K562 (cell line): ENCODE data around the gene MYBPC3. TPM values are rescaled to one million over a fixed set of nuclear protein-coding genes. Genes with fewer than 3 reads are reported as not detected.

ENCODE experiments used
- CBFA2T2 ChIP-seq: fragments of 450-650 bp; conservative IDR thresholded peaks from 2 replicates; pipeline ENCODE4 v1.6.1; 2017; ENCODE audit warnings: mild to moderate bottlenecking
- CREB1 ChIP-seq, 2 experiments: sonication (generic) in 1 of 2; formaldehyde crosslinking in 1 of 2; IDR thresholded peaks; 2 replicates each; pipeline versions ENCODE4 v1.6.1 to v1.8.0; 2012 to 2022; ENCODE audit warnings: inconsistent platforms in 1 of 2, mild to moderate bottlenecking in 1 of 2, missing genetic modification reagents in 1 of 2, moderate library complexity in 1 of 2
- EP300 ChIP-seq: IDR thresholded peaks from 2 replicates; pipeline ENCODE4 v1.6.1; 2012; ENCODE audit warnings: low read length, improper control_type of control experiment
- FOXP1 ChIP-seq: sonication (generic); formaldehyde crosslinking; IDR thresholded peaks from 2 replicates; pipeline ENCODE4 v1.8.0; 2022; ENCODE audit warnings: mild to moderate bottlenecking, missing genetic modification reagents
- HCFC1 ChIP-seq: IDR thresholded peaks from 2 replicates; pipeline ENCODE4 v1.6.1; 2012; ENCODE audit warnings: low read depth, low read length, improper control_type of control experiment
- POLR2A ChIP-seq: fragments of 450-650 bp; conservative IDR thresholded peaks from 2 replicates; pipeline ENCODE4 v1.6.1; 2016
- PTTG1 ChIP-seq: fragments of 450-650 bp; IDR thresholded peaks from 2 replicates; pipeline ENCODE4 v1.6.1; 2016; ENCODE audit warnings: low read depth, mild to moderate bottlenecking, missing genetic modification characterization, missing compliant biosample characterization
- SNRNP70 ChIP-seq: fragments of 200-400 bp; formaldehyde crosslinking; optimal IDR thresholded peaks from 2 replicates; pipeline ENCODE3; 2017; ENCODE audit warnings: low read depth, low read length
- SRSF9 ChIP-seq: fragments of 200-400 bp; formaldehyde crosslinking; IDR thresholded peaks from 2 replicates; pipeline ENCODE4 v1.6.1; 2017; ENCODE audit warnings: low read depth, low read length, borderline replicate concordance
- ZFX ChIP-seq: sonication (generic); formaldehyde crosslinking; IDR thresholded peaks from 2 replicates; pipeline ENCODE4 v1.8.0; 2022; ENCODE audit warnings: mild to moderate bottlenecking, missing genetic modification reagents, moderate library complexity
- ZNF134 ChIP-seq: fragments of 250-450 bp; sonication (Bioruptor Pico); conservative IDR thresholded peaks from 2 replicates; pipeline ENCODE4 v1.4.0; 2020
- ZNF143 ChIP-seq: sonication (generic); formaldehyde crosslinking; IDR thresholded peaks from 2 replicates; pipeline ENCODE4 v1.9.0; 2022; ENCODE audit warnings: mild to moderate bottlenecking, missing genetic modification reagents
- ZNF197 ChIP-seq: fragments of 200-800 bp; sonication (Bioruptor generic); IDR thresholded peaks from 2 replicates; pipeline ENCODE4 v1.6.1; 2016; ENCODE audit warnings: low read depth, missing genetic modification characterization, missing compliant biosample characterization
- ZNF407 ChIP-seq: fragments of 450-650 bp; IDR thresholded peaks from 2 replicates; pipeline ENCODE4 v1.6.1; 2016; ENCODE audit warnings: low read depth
- ZNF583 ChIP-seq: fragments of 250-450 bp; sonication (Bioruptor Pico); IDR thresholded peaks from 2 replicates; pipeline ENCODE4 v1.4.0; 2020
- ZNF764 ChIP-seq: fragments of 250-450 bp; sonication (Bioruptor Pico); IDR thresholded peaks from 2 replicates; pipeline ENCODE4 v1.4.0; 2020; ENCODE audit warnings: low read depth, mild to moderate bottlenecking, moderate library complexity
- polyA plus RNA-seq, 8 experiments: library from polyadenylated mRNA; depleted of rRNA in 4 of 8; stranded (reverse) in 5 of 8; unstranded in 3 of 8; fragments of >200 nt; fragmentation: Nextera tagmentation in 2 of 8; fragmentation: Illumina TruSeq in 1 of 8; extraction: Ambion mirVana in 2 of 8; extraction: Trizol in 1 of 8; gene quantifications; 2 replicates each; pipeline versions ENCODE4 v1.2.1 to v1.2.3, GENCODE V29; 2011 to 2014; ENCODE audit warnings: inconsistent platforms in 1 of 8, missing spikeins in 1 of 8
- total RNA-seq, 7 experiments: library from RNA; depleted of rRNA in 6 of 7; stranded (reverse); fragments of >200 nt in 6 of 7; fragmentation: Illumina TruSeq in 2 of 7; extraction: Trizol in 2 of 7; gene quantifications; 2 replicates each; pipeline versions ENCODE4 v1.2.1 to v1.2.3, GENCODE V29; 2011 to 2021; ENCODE audit warnings: low replicate concordance in 1 of 7
- TF ChIP-seq, protein P1 (sequence below): fragments of 200-800 bp; sonication (Bioruptor generic); IDR thresholded peaks from 2 replicates; pipeline ENCODE4 v1.6.1; 2017; ENCODE audit warnings: missing genetic modification characterization, missing compliant biosample characterization
- TF ChIP-seq, protein P2 (sequence below): fragments of 450-650 bp; IDR thresholded peaks from 2 replicates; pipeline ENCODE4 v1.6.1; 2014; ENCODE audit warnings: low read depth, mild to moderate bottlenecking, moderate library complexity, borderline replicate concordance

Gene MYBPC3
- total and polyA plus RNA-seq, 9 of the 15 experiments (the other 6 are each of a cell fraction or from before 2014, with no cell fraction given): 0.01 TPM; not detected in 8

DNA sequence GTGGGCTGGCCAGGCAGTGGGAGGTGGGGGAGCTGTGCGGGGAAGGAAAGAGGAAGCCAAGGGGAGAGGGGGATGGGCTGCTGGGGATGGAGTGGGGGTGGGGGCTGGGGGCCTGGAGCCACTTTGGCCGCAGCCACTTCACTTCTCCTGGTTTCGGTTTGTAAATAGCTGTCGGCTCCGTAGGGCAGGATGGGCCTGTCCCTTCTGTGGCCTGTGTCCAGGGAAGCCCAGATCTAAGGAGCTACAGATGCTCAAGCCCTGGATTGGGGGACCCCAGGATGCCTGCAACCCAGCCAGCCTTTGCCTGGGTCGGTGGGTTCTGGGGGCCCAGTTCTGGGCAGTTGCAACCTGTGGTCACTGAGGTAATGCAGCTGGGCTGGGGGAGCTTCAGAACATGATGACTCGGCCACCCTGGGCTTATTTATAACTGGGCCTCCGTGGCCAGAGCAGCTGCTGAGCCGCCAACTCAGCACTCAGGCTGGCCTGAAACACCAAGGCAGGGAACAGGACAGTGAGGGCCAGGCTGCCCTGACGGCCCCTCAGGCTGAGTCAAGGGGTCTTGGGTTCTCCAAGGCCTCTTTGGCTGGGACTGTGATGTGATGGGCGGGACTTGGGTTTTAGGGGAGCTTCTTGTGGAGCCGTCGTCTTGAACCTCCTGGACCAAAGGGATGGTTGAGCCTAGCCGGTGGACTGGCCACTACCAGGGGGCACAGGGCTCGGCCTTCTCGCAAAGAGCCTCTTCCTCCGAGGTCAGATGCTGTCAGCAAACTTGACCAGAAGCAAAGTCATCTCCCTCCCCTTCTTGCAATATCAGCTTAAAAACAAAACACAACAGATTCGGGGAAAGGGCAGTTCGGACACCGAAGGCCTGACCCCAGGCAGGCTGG lies 40.9 kb upstream of the MYBPC3 start (continued):
- TF ChIP-seq, protein P1, sequence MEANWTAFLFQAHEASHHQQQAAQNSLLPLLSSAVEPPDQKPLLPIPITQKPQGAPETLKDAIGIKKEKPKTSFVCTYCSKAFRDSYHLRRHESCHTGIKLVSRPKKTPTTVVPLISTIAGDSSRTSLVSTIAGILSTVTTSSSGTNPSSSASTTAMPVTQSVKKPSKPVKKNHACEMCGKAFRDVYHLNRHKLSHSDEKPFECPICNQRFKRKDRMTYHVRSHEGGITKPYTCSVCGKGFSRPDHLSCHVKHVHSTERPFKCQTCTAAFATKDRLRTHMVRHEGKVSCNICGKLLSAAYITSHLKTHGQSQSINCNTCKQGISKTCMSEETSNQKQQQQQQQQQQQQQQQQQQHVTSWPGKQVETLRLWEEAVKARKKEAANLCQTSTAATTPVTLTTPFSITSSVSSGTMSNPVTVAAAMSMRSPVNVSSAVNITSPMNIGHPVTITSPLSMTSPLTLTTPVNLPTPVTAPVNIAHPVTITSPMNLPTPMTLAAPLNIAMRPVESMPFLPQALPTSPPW (CRISPR knock-in tag): peak; percentile 42
- TF ChIP-seq EP300 (no peak), CBFA2T2 (no peak; the same call in 1 of the 2 replicates), ZNF197 (CRISPR knock-in tag) (0 out of 2 replicates have a peak, but pooled peaks have one; percentile 3), ZNF143 (CRISPR knock-in tag) (no peak), POLR2A (no peak), CREB1 (IDR thresholded peaks at IDR 0.05) (no peak), CREB1 (CRISPR knock-in tag; IDR thresholded peaks at IDR 0.05) (no peak), ZNF764 (CRISPR knock-in tag) (no peak), PTTG1 (tag) (no peak), ZNF583 (CRISPR knock-in tag) (no peak), ZNF134 (CRISPR knock-in tag) (no peak), HCFC1 (no peak), SRSF9 (no peak), ZFX (peak; percentile 43), SNRNP70 (no peak), FOXP1 (CRISPR knock-in tag) (no peak), ZNF407 (no peak)
- TF ChIP-seq, protein P2, sequence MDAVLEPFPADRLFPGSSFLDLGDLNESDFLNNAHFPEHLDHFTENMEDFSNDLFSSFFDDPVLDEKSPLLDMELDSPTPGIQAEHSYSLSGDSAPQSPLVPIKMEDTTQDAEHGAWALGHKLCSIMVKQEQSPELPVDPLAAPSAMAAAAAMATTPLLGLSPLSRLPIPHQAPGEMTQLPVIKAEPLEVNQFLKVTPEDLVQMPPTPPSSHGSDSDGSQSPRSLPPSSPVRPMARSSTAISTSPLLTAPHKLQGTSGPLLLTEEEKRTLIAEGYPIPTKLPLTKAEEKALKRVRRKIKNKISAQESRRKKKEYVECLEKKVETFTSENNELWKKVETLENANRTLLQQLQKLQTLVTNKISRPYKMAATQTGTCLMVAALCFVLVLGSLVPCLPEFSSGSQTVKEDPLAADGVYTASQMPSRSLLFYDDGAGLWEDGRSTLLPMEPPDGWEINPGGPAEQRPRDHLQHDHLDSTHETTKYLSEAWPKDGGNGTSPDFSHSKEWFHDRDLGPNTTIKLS: peak; percentile 41; the same call in 1 of the 2 replicates
